GM19455 (cell line): Measurements from ENCODE around the gene TFRC.
"Not testable (repeated sequence)": the region's sequence is repeated elsewhere in the genome, so short reads cannot be mapped to it uniquely, and the experiment has no call there.

Experiments used
- ATAC-seq: cut with Tn5 transposase; IDR thresholded peaks from one replicate; pipeline ENCODE4 v1.9.1; 2021; ENCODE audit not compliant: unreplicated experiment

The TFRC gene

GRCh38 chr3:196007744-196008335, 74.0 kb downstream of the TFRC start:
- ATAC-seq: no peak

DNA sequence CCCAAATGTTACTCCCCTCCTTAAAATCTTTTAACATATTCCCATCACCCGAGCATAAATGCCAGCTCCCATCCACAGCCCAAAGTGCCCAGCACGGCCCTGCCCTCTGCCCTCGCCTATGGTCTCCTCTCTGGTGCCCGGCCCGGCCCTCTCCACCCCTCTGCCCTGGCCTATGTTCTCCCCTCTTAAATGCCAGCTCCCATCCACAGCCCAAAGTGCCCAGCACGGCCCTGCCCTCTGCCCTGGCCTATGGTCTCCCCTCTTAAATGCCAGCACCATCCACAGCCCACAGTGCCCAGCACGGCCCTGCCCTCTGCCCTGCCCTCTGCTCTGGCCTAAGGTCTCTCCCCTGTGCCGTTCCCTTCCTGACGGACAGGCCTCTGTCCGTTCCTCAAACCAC, 76.6 kb downstream of the TFRC start:
- not testable (repeated sequence) for ATAC-seq

DNA sequence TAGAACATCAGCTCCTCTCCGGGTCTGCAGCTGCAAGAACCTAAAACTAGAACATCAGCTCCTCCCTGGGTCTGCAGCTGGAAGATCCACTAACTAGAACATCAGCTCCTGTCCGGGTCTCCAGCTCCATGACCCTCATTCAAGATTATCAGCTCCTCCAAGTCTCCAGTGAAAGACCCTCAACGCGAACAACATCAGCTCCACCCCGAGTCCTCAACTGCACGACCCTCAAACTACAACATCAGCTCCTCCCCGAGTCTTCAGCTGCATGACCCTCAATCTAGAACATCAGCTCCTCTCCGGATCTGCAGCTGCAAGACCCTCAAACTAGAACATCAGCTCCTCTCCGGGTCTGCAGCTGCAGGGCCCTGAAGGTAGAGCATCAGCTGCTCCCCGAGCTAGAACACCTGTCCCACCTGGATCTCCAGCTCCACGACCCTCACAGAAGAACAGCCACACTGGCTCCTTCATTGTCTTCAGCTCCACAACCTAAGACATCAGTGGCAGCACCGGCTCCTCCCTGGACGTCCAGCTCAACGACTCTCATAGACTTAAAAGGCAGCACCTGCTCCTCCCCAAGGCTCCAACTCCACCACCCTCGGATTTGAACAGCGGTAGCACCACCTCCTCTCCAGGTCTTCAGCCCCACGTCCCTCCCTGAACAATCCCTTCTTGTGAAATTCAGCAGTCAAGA, 77.4 kb downstream of the TFRC start:
- ATAC-seq: not testable (repeated sequence)

DNA sequence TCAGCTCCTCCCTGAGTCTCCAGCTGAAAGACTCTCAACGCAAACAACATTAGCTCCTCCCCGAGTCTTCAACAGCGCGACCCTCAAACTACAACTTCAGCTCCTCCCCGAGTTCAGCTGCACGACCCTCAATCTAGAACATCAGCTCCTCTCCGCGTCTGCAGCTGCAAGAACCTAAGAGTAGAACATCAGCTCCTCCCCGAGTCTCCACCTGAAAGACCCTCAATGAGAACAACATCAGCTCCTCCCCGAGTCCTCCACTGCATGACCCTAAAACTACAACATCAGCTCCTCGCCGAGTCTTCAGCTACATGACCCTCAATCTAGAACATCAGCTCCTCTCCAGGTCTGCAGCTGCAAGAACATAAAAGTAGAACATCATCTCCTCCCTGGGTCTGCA, 78.3 kb downstream of the TFRC start:
- no peak for ATAC-seq

DNA sequence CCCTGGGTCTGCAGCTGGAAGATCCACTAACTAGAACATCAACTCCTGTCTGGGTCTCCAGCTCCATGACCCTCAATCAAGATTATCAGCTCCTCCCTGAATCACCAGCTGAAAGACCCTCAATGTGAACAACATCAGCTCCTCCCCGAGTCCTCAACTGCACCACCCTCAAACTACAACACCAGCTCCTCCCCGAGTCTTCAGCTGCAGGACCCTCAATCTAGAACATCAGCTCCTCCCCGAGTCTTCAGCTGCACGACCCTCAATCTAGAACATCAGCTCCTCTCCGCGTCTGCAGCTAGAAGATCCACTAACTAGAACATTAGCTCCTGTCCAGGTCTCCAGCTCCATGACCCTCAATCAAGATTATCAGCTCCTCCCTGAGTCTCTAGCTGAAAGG, 79.2 kb downstream of the TFRC start:
- ATAC-seq: not testable (repeated sequence)

- not testable (repeated sequence) for ATAC-seq
These were observed 80.7 kb downstream of the TFRC start for GRCh38 chr3:196001240-196001639.

GRCh38 chr3:196000360-196000950, 81.4 kb downstream of the TFRC start:
- not testable (repeated sequence) for ATAC-seq

DNA sequence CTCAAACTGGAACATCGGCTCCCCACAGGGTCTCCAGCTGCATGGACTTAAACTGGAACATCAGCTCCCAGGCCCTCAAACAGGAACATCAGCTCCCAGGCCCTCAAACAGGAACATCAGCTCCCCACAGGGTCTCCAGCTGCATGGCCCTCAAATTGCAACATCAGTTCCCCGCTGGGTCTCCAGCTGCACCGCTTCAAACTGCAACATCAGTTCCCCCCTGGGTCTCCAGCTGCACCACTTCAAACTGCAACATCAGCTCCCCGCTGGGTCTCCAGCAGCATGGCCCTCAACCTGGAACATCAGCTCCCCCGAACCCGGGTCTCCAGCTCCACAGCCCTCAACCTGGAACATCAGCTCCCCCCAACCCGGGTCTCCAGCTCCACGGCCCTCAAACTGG, 82.0 kb downstream of the TFRC start:
- ATAC-seq: no peak
